Smooth muscle cell (in vitro differentiated cells): ENCODE measurements around the gene NT5DC3. TPM values are rescaled to one million over a fixed set of nuclear protein-coding genes. Genes with fewer than 3 reads are reported as not detected.
"Not testable (repeated sequence)": the region's sequence is repeated elsewhere in the genome, so short reads cannot be mapped to it uniquely, and the experiment has no call there.

ENCODE experiments used
- DNase-seq: peaks from one replicate; lab custom pipeline; 2025; ENCODE audit not compliant: unreplicated experiment; lab: John Stamatoyannopoulos, UW
- H2AFZ ChIP-seq: fragments of 200-600 bp; sonication (generic); 2 replicates; pipeline ENCODE4 v1.6.0; 2016; ENCODE audit warnings: antibody characterized with exemption, low read depth, mild to moderate bottlenecking
- H3F3A ChIP-seq: fragments of 200-600 bp; sonication (generic); 2 replicates; pipeline ENCODE4 v1.6.0; 2017; ENCODE audit warnings: antibody characterized with exemption, low read depth
- H3K27ac ChIP-seq: fragments of 200-600 bp; sonication (generic); 2 replicates; pipeline ENCODE4 v1.5.1; 2016; ENCODE audit warnings: low read depth, mild to moderate bottlenecking
- H3K27me3 ChIP-seq: fragments of 200-600 bp; sonication (generic); 2 replicates; pipeline ENCODE4 v1.6.1; 2016; ENCODE audit warnings: low read depth, mild to moderate bottlenecking
- H3K36me3 ChIP-seq: fragments of 200-600 bp; sonication (generic); 2 replicates; pipeline ENCODE4 v1.5.1; 2016; ENCODE audit warnings: low read depth
- H3K4me1 ChIP-seq: fragments of 200-600 bp; sonication (generic); 2 replicates; pipeline ENCODE4 v1.5.1; 2016; ENCODE audit warnings: low read depth
- H3K4me2 ChIP-seq: fragments of 200-600 bp; sonication (generic); 2 replicates; pipeline ENCODE4 v1.6.0; 2016; ENCODE audit warnings: mild to moderate bottlenecking
- H3K4me3 ChIP-seq: fragments of 200-600 bp; sonication (generic); 2 replicates; pipeline ENCODE4 v1.5.1; 2016; ENCODE audit warnings: mild to moderate bottlenecking
- H3K79me2 ChIP-seq: fragments of 200-600 bp; sonication (generic); 2 replicates; pipeline ENCODE4 v1.6.0; 2016; ENCODE audit warnings: low read depth, mild to moderate bottlenecking
- H3K9ac ChIP-seq: fragments of 200-600 bp; sonication (generic); 2 replicates; pipeline ENCODE4 v1.6.0; 2016; ENCODE audit warnings: low read depth
- H3K9me3 ChIP-seq: fragments of 200-600 bp; sonication (generic); replicated peaks from 2 replicates; pipeline ENCODE4 v1.5.1; 2016; ENCODE audit warnings: low read depth
- H4K20me1 ChIP-seq: fragments of 200-600 bp; sonication (generic); 2 replicates; pipeline ENCODE4 v1.6.0; 2016; ENCODE audit warnings: low read depth
- CTCF ChIP-seq: fragments of 200-600 bp; sonication (generic); IDR thresholded peaks from 2 replicates; pipeline ENCODE4 v1.5.1; 2017; ENCODE audit warnings: borderline replicate concordance, mild to moderate bottlenecking, antibody characterized with exemption; ENCODE audit not compliant: insufficient read depth, poor library complexity, severe bottlenecking
- WGBS: methylation state at CpG from one replicate; pipeline ENCODE4 v1.1.7; 2016; ENCODE audit warnings: low lambda C conversion rate; 5-methylcytosine and 5-hydroxymethylcytosine counted together
- polyA plus RNA-seq: library from polyadenylated mRNA; unstranded; fragments of >200 nt; fragmentation: Nextera tagmentation; extraction: Ambion mirVana; gene quantifications from 2 replicates; pipeline ENCODE4 v1.2.1, GENCODE V29; 2016
- total RNA-seq: library from RNA; depleted of rRNA; stranded (reverse); fragments of >200 nt; gene quantifications from 2 replicates; pipeline ENCODE4 v1.2.3, GENCODE V29; 2014

The NT5DC3 gene
- total and polyA plus RNA-seq, 2 experiments from 2014 or later = 0.57 to 1.4 TPM

- Histone ChIP-seq H3K4me2 (no peak overlapping the region), H4K20me1 (no peaks in the 10 kb centered on the region), H3K9me3 (no peaks in the 10 kb centered on the region), H3K79me2 (peaks cover 3% of the 10 kb centered on the region), H3K36me3 (no peaks in the 10 kb centered on the region), H3K4me3 (no peak overlapping the region), H2AFZ (no peak overlapping the region), H3K27me3 (no peaks in the 10 kb centered on the region), H3F3A (no peaks in the 10 kb centered on the region), H3K4me1 (no peaks in the 10 kb centered on the region), H3K9ac (no peak overlapping the region), H3K27ac (no peak overlapping the region)
- 94% methylated on average over 3 of the region's 3 CpGs for WGBS
- DNase-seq = no peak
- TF ChIP-seq CTCF = no peak
These were observed 27.6 kb downstream of the NT5DC3 start for GRCh38 chr12:103813426-103813825.

- Histone ChIP-seq H3K9ac (no peak overlapping the region), H3F3A (no peaks in the 10 kb centered on the region), H3K36me3 (no peaks in the 10 kb centered on the region), H3K4me3 (no peak overlapping the region), H3K4me2 (no peak overlapping the region), H3K27ac (no peak overlapping the region), H3K9me3 (no peaks in the 10 kb centered on the region), H3K27me3 (no peaks in the 10 kb centered on the region), H4K20me1 (no peaks in the 10 kb centered on the region), H2AFZ (no peak overlapping the region), H3K79me2 (peaks cover 3% of the 10 kb centered on the region), H3K4me1 (no peaks in the 10 kb centered on the region)
- no peak for DNase-seq
- TF ChIP-seq CTCF = no peak
- WGBS = 100% methylated on average over 1 of the region's 1 CpG
These were observed 28.2 kb downstream of the NT5DC3 start for GRCh38 chr12:103812789-103813188.

GRCh38 chr12:103811791-103812190 is 29.2 kb downstream of the NT5DC3 start:
- no peaks in the 10 kb centered on the region for H3K9me3 ChIP-seq
- H3K27me3 ChIP-seq = no peaks in the 10 kb centered on the region
- H3K4me3 ChIP-seq = no peak overlapping the region
- TF ChIP-seq CTCF = no peak
- no peak overlapping the region for H2AFZ ChIP-seq
- H3K4me1 ChIP-seq = no peaks in the 10 kb centered on the region
- no peaks in the 10 kb centered on the region for H4K20me1 ChIP-seq
- no peaks in the 10 kb centered on the region for H3K36me3 ChIP-seq
- H3K27ac ChIP-seq = no peak overlapping the region
- no peaks in the 10 kb centered on the region for H3F3A ChIP-seq
- DNase-seq = no peak
- no peak overlapping the region for H3K9ac ChIP-seq
- H3K79me2 ChIP-seq = peaks cover 3% of the 10 kb centered on the region
- no peak overlapping the region for H3K4me2 ChIP-seq
- 96% methylated on average over 6 of the region's 6 CpGs for WGBS

- H3K79me2 ChIP-seq = no peaks in the 10 kb centered on the region
- WGBS = 77% methylated on average over 5 of the region's 5 CpGs
- H4K20me1 ChIP-seq = no peaks in the 10 kb centered on the region
- no peak for TF ChIP-seq CTCF
- peaks cover 6% of the 10 kb centered on the region for H3F3A ChIP-seq
- H3K4me3 ChIP-seq = no peak overlapping the region
- H3K9me3 ChIP-seq = no peaks in the 10 kb centered on the region
- H3K27me3 ChIP-seq = no peaks in the 10 kb centered on the region
- no peaks in the 10 kb centered on the region for H3K4me1 ChIP-seq
- H3K4me2 ChIP-seq = no peak overlapping the region
- DNase-seq = no peak
- no peak overlapping the region for H3K9ac ChIP-seq
- H2AFZ ChIP-seq = no peak overlapping the region
- H3K36me3 ChIP-seq = no peaks in the 10 kb centered on the region
- no peak overlapping the region for H3K27ac ChIP-seq
These were observed 30.9 kb downstream of the NT5DC3 start for GRCh38 chr12:103810111-103810510.

GRCh38 chr12:103809639-103810038 is 31.4 kb downstream of the NT5DC3 start:
- H3K27ac ChIP-seq, H3F3A ChIP-seq, DNase-seq, H3K9me3 ChIP-seq, H3K4me1 ChIP-seq, H3K79me2 ChIP-seq, H4K20me1 ChIP-seq, H3K4me3 ChIP-seq, H3K9ac ChIP-seq, H3K36me3 ChIP-seq, H3K27me3 ChIP-seq, H2AFZ ChIP-seq, H3K4me2 ChIP-seq: not testable (repeated sequence)
- 97% methylated on average over 7 of the region's 7 CpGs for WGBS
